22Rv1 (cell line): ENCODE data around the gene PCARE.

Source experiments
- H3K27ac ChIP-seq: fragments of 450-650 bp; 2 replicates; pipeline ENCODE4 v1.5.1; 2017
- CTCF ChIP-seq: fragments of 450-650 bp; IDR thresholded peaks from 2 replicates; pipeline ENCODE4 v1.5.1; 2017; ENCODE audit warnings: mild to moderate bottlenecking
- ZFX ChIP-seq: fragments of 450-650 bp; IDR thresholded peaks from 2 replicates; pipeline ENCODE4 v1.6.1; 2017; ENCODE audit warnings: antibody characterized with exemption, borderline replicate concordance

Gene PCARE

DNA sequence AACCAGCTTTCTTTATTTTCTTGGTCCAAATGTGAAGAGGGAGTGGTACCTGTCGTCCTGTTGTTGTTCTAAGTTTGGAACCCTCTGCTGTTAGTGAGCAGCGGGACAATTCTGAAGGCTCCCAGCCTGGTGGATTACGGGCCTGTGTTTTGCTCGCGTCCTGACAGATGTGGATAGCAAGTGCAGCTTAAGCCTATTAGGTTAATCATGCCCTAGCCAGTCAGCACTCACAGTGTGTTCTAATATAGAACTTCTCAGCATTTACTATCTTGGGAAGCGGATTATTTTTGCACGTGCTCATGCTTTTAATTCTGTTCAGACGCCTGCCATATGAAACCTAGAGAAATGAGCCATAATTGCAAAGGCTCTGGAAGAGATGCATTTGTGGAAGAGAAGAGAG lies at the start of gene PCARE:
Gene PCARE, minus strand, starts transcription at position 113 of the 400 bp plus-strand sequence. CDS start 262 bp downstream, outside the sequence.
- TF ChIP-seq ZFX = no peak
- no peak for TF ChIP-seq CTCF
- H3K27ac ChIP-seq = no peak within 1 kb of the TSS

DNA sequence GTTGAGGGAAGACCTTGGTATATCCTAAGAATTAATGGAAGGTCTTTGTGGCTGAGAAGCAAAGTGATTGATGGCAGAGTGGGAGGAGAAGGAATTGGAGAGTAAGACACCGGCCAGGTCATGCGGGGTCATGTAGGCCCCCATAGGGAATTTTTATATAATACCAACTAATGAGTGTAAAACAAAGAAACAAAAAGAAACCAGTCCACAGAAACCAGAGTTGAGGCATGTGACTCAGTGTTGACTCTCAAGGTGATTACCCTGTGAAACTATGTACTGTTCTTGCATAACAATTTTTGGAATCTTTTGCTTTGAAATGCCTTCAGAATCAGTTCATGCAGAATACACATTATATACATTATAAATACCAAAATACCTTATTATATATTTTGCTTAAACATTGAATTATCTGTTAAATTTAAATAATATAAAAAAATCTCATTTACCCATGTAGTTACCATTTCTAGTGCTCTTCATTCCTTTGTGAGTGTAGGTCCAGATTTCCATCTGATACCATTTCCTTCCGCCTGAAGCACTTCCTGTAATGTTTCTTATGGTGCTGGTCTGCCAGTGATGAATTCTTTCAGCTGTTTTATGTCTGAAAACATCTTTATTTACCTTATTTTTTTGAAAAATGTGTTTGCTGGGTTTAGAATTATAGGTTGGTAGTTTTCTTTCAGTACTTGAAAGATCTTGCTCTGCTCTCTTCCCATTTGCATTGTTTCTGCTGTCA lies 49.5 kb upstream of the PCARE start:
- no peak overlapping the region for H3K27ac ChIP-seq
- TF ChIP-seq CTCF = no peak
- TF ChIP-seq ZFX = no peak

GRCh38 chr2:29120846-29121245 lies 46.5 kb upstream of the PCARE start:
- TF ChIP-seq CTCF (no peak), ZFX (no peak)
- no peak overlapping the region for H3K27ac ChIP-seq

GRCh38 chr2:29119211-29119610 lies 44.9 kb upstream of the PCARE start:
- no peak for TF ChIP-seq CTCF
- no peak for TF ChIP-seq ZFX
- H3K27ac ChIP-seq = no peak overlapping the region

DNA sequence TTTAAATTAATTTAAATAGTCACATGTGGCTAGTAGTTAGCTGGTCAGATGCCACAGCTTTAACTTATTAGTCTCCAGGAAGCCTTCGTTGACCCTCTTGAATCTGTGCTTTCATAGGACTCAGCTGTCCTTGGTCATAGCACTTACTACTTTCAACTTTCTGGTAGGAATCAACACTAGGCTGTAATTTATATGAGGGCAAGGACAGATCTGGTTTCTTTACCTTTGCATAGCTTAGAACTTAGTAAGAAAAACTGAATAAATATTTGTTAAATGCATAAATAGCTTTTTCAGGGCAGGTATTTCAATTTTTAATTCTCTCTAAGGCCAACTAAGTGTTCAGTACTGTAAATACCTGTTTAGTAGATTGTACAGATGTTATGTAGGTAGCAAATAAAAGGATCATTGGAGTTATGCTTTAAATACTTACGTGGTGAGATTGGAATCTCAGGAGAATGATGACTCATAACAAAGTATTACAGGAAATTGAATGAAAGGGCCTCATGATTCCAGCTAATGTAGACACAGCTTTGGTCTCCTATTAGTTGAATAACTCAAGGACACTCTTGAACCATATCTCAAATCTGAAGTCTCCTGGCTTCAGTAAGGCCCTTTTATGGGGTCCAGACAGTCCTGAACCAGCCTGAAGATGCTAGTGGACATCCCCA lies 43.4 kb upstream of the PCARE start:
- TF ChIP-seq CTCF = no peak
- no peak for TF ChIP-seq ZFX

GRCh38 chr2:29115797-29116781 lies 41.8 kb upstream of the PCARE start:
- H3K27ac ChIP-seq = peak overlapping the region; percentile 63
- TF ChIP-seq CTCF (no peak), ZFX (no peak)

More for the DNA sequence above, 43.4 kb upstream of the PCARE start:
- no peak overlapping the region for H3K27ac ChIP-seq
